SK-N-MC (cell line): ENCODE data around the gene ITPA.
A peak's percentile ranks its signal among the peaks of the same experiment; 100 is the strongest.

Experiments used
- DNase-seq: peaks from one replicate; pipeline ENCODE4 v3.0.0-alpha.2; 2011; ENCODE audit warnings: low read depth, low spot score
- H3K27ac ChIP-seq: fragments of 200-600 bp; sonication (generic); 2 replicates; pipeline ENCODE4 v1.5.1; 2016; ENCODE audit warnings: mixed run types
- H3K36me3 ChIP-seq: fragments of 200-600 bp; sonication (generic); 2 replicates; pipeline ENCODE4 v1.6.1; 2017; ENCODE audit warnings: antibody characterized with exemption, low read length, mixed read lengths; ENCODE audit not compliant: insufficient read depth
- H3K4me3 ChIP-seq: fragments of 200-600 bp; sonication (generic); 2 replicates; pipeline ENCODE4 v1.5.1; 2016
- H3K9ac ChIP-seq: fragments of 200-600 bp; sonication (generic); 2 replicates; pipeline ENCODE4 v1.8.0; 2017; ENCODE audit warnings: mixed run types, mixed read lengths; ENCODE audit not compliant: insufficient read length
- H3K9me3 ChIP-seq: fragments of 200-600 bp; sonication (generic); 2 replicates; pipeline ENCODE4 v1.6.1; 2017; ENCODE audit warnings: low read depth, mild to moderate bottlenecking, antibody characterized with exemption, low read length, moderate library complexity, mixed read lengths
- EZH2 ChIP-seq: fragments of 200-600 bp; sonication (generic); IDR thresholded peaks from one replicate; pipeline ENCODE4 v1.6.1; 2017; ENCODE audit warnings: antibody characterized with exemption
- FOXP2 ChIP-seq: optimal IDR thresholded peaks from 2 replicates; pipeline ENCODE3; 2011; ENCODE audit warnings: mild to moderate bottlenecking, moderate library complexity; ENCODE audit not compliant: insufficient read depth; ENCODE audit errors: extremely low read length, control extremely low read depth
- POLR2AphosphoS5 ChIP-seq: IDR thresholded peaks from 2 replicates; pipeline ENCODE4 v1.6.1; 2012; ENCODE audit warnings: mild to moderate bottlenecking, low read depth, low read length, borderline replicate concordance

ITPA gene

GRCh38 chr20:3193806-3194616 is 15.3 kb upstream of the ITPA start:
- H3K36me3 ChIP-seq, result peaks cover 64% of the 10 kb centered on the region
- H3K27ac ChIP-seq, result no peak overlapping the region
- no peak overlapping the region for H3K4me3 ChIP-seq
- no peaks in the 10 kb centered on the region for H3K9me3 ChIP-seq
- H3K9ac ChIP-seq, result no peak overlapping the region
- DNase-seq, result no peak
- TF ChIP-seq EZH2 (no peak), POLR2AphosphoS5 (no peak), FOXP2 (no peak)

GRCh38 chr20:3194617-3195280 is 14.5 kb upstream of the ITPA start:
- H3K4me3 ChIP-seq, result no peak overlapping the region
- TF ChIP-seq FOXP2 (no peak), EZH2 (no peak), POLR2AphosphoS5 (no peak)
- H3K9ac ChIP-seq, result no peak overlapping the region
- H3K27ac ChIP-seq, result no peak overlapping the region
- peaks cover 72% of the 10 kb centered on the region for H3K36me3 ChIP-seq
- H3K9me3 ChIP-seq, result no peaks in the 10 kb centered on the region
- no peak for DNase-seq

- DNase-seq, result no peak
- TF ChIP-seq FOXP2 (no peak), POLR2AphosphoS5 (no peak), EZH2 (no peak)
- H3K4me3 ChIP-seq, result no peak overlapping the region
These were observed 13.6 kb upstream of the ITPA start for GRCh38 chr20:3195590-3196237.

GRCh38 chr20:3199206-3199605 is 10.1 kb upstream of the ITPA start:
- H3K36me3 ChIP-seq, result peaks cover 57% of the 10 kb centered on the region; the same call in 1 of the 2 replicates
- DNase-seq, result no peak
- no peak for TF ChIP-seq POLR2AphosphoS5
- no peak for TF ChIP-seq FOXP2
- no peak for TF ChIP-seq EZH2
- no peaks in the 10 kb centered on the region for H3K9me3 ChIP-seq
- H3K9ac ChIP-seq, result no peak overlapping the region
- no peak overlapping the region for H3K4me3 ChIP-seq
- H3K27ac ChIP-seq, result no peak overlapping the region

More at GRCh38 chr20:3195590-3196237, 13.6 kb upstream of the ITPA start:
- Histone ChIP-seq H3K9ac (no peak overlapping the region), H3K36me3 (peaks cover 76% of the 10 kb centered on the region), H3K27ac (no peak overlapping the region), H3K9me3 (no peaks in the 10 kb centered on the region)

- TF ChIP-seq FOXP2, result no peak
- no peak for TF ChIP-seq EZH2
- no peak for TF ChIP-seq POLR2AphosphoS5
- no peak for DNase-seq
- no peaks in the 10 kb centered on the region for H3K9me3 ChIP-seq
These were observed 9.1 kb upstream of the ITPA start for GRCh38 chr20:3199976-3200755.

GRCh38 chr20:3202965-3203314 is 6.4 kb upstream of the ITPA start:
- peaks cover 30% of the 10 kb centered on the region; the same call in 1 of the 2 replicates for H3K36me3 ChIP-seq
- DNase-seq, result no peak
- H3K9me3 ChIP-seq, result no peaks in the 10 kb centered on the region
- peak overlapping the region; percentile 95 for H3K4me3 ChIP-seq
- H3K27ac ChIP-seq, result no peak overlapping the region
- H3K9ac ChIP-seq, result peak overlapping the region; percentile 91
- TF ChIP-seq EZH2 (no peak), POLR2AphosphoS5 (no peak), FOXP2 (no peak)

More at GRCh38 chr20:3199976-3200755, 9.1 kb upstream of the ITPA start:
- Histone ChIP-seq H3K27ac (no peak overlapping the region), H3K36me3 (peaks cover 48% of the 10 kb centered on the region; the same call in 1 of the 2 replicates), H3K9ac (no peak overlapping the region), H3K4me3 (no peak overlapping the region)

- no peak for TF ChIP-seq EZH2
- no peak for TF ChIP-seq FOXP2
- TF ChIP-seq POLR2AphosphoS5, result no peak
- Histone ChIP-seq H3K9me3 (no peaks in the 10 kb centered on the region), H3K27ac (peak overlapping the region; percentile 70; the same call in 1 of the 2 replicates), H3K4me3 (peak overlapping the region; percentile 95), H3K9ac (peak overlapping the region; percentile 91), H3K36me3 (peaks cover 30% of the 10 kb centered on the region; the same call in 1 of the 2 replicates)
- DNase-seq, result no peak
These were observed 5.8 kb upstream of the ITPA start for GRCh38 chr20:3203315-3204123.
